ENCODE data around the gene XYLB.

Gene XYLB

DNA sequence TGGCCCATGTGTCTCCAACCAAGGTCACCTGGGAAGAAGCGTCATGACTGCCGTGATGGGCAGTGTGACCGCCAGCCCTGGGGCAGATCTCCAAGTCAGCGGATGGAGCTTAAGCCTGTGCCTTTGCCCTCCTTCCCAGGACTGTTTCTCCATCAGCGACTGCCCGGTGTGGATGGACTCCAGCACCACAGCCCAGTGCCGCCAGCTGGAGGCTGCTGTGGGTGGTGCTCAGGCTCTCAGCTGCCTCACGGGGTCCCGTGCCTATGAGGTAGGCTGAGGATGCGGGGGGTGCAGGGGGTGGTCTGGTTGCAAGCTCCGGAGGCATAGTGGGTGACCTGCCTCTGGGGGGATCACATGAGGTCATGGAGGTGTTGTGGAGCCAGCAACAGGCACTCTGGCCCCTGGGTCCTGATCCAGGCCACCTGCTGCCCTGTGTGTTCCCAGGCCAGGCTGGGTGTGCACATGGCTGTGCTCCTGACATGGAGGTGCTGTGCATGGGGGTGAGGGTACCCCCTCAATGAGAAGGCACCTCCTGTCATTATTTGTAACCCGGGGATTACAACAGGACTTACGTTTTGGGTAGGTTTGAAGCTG lies 19.0 kb downstream of the XYLB start:
- no peak for DNase-seq

DNA sequence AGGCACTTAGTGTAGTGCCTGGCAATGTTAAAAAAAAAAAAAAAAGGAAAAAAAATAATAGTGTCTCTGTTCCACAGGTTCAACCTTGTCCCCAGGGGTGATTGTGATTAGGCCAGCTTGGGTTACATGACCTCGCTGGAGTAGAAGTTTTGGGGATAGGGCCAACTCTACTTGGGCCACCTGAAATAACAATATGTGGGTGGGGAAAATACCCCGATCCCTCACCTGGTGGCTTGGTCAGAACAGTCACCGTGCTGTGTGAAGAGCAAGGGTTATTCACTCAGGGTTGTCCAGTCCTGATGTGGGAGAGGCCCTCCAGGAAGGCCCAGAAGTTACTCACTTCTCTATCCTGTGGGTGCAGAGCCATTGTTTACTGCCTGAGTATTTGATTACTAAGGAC lies 19.5 kb downstream of the XYLB start:
- no peak for DNase-seq

DNA sequence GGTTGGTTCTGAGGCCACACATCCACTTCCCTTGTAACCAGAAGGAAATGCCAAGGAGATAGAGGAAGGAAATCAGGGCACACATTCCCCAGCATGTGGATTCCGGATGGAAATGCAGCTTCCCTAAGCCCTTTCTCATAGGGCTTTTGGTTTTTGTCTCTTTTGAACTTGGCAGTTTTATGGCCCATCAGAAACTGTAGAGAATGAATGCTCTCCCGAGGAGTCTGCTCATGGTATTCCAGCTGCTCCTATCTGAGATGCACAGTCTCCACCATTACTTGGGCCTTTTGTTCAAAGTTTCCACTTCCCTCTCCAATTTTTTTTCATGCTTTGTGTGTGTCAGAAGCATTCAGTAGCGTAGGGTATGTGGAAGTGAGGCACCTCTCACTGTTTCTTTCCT lies 21.2 kb downstream of the XYLB start:
- no peak for DNase-seq

DNA sequence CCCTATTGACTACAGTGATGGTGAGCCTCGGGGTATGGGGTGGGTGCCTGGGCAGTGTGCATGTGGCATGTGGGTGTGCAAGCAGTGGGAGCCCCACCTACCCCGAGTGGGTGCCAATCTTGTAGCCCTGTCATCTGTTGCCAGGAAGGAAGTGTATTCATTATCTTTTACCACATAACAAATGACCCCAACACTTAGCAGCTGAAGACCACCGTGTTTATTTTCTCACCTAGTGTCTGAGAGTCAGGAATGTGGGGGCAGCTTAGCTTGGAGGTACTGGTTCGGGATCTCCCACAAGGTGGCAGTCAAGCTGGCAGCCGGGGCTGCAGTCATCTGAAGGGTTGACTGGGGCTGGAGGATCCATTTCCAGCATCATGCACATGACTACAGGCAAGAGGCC lies 21.7 kb downstream of the XYLB start:
- DNase-seq: peak; percentile 7

DNA sequence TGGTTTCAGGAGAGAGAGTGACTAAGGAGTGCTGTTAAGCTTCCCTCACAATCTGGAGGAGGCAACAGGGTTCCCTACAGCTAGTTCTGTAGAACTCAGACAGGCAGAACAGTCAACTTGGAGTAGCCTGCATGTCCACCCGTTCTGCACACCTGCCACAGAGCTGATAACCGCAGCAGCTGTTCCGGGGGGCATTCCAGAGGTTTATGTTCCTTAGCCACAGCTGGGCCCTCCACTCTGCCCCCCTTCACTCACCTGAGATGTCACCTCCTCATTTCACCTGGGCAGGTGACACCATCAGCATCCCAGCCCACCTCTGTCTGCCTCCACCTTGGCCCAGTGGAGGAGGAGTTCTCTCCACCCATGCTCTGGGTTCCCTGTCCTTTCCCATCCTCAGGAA lies 22.6 kb downstream of the XYLB start:
- DNase-seq: no peak

DNA sequence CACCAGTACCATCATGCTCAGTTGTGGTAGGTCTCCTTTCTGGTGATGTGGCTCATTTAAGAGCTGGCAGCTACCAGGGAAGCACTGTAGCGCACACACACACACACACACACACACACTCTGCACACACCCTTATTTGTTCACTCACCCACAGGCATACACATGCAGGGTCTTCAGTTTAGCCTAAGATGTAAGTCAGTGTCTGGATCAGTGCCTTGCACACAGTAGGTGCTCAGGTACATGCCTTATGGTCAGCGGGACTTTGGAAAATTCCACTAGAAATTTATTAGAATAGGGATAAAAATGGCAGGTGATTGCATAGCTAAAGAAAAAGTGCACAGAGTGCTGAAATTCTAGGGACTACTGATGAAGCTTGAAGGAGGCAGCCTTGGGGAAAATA lies 23.6 kb downstream of the XYLB start:
- no peak for DNase-seq

DNA sequence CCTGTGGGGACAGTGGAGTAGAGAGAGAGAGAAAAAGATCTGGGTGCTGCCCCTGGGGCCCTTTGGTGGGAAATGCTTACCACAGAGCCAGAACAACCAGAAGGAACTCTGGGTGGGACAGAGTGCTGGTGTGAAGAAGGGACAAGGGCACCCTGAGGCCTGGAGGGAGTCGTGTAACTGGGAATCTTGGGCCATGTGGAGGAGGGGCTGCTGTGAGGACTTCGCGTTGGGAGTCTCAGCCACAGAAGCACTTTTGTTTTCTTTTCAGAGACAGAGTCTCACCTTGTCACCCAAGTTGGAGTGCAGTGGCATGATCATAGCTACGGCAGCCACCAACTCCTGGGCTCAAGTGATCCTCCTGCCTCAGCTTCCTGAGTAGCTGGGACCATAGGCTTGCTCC lies 24.3 kb downstream of the XYLB start:
- no peak for DNase-seq

DNA sequence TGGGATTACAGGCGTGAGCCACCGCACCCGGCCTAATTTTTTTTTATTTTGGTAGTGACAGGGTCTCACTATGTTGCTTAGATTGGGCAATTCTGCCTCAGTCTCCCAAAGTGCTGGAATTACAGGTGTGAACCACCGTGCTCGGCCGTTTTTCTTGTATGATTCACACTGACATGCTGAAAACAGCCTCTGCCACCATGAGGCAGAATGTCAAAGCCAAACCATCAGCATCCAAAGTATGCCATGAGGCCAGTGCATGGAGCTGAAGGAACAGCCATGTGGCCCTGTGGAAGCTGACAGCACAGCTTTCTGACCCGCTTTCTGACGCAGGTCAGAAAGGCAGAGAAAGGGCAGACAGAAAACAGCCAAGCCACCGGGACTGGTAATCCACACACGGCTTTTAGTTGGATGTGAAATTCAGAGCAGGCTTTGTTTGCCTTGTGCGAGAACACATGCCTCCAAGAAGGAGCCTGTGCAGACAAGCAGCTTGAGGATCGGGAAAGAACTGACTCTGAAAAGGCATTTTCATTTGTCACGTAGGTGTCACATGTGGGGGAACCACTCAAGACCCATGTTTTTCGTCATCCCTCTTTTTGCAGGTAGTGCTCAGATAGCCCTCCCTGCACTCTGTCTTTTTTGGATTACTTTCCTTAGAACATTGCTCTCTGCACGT lies 25.1 kb downstream of the XYLB start:
- DNase-seq: no peak

DNA sequence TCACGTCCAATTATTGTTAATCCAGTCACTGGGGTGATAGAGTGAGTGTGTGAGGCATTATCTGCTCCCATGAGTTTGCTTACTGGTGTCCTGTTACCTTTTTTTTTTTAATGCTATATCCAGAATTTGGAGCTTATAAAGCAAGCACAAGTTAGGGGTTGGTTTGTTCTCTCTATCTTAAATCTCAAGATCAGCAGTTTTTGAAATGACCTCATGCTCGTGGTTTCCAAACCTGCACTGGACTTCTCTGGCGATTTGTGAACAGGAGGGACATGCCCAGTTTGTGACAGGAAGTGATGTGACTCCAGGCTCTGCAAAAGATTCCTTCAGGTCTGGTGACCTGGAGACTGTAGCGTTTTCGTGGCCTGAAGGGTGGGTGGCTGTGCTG lies 25.6 kb downstream of the XYLB start:
- no peak for DNase-seq

DNA sequence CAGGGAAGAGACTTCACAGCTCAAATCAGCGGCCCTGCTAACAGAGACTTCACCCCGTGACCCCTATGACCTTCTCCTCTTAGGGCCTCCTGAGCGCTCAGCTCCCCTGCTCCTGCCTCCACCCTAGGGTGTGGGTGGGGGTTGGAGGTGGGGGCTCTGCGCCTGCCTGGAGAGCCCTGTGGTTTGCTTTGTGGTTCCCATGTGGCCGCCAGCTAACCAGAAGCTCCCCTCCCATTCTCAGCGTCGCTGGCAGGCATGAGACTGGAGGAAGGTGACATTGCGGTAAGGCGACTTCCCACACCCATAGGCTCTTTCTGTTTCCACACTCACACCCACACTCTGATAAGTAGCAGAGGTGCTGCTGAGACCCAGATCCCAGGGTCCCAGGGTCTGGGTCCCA lies 27.6 kb downstream of the XYLB start:
- no peak for DNase-seq

DNA sequence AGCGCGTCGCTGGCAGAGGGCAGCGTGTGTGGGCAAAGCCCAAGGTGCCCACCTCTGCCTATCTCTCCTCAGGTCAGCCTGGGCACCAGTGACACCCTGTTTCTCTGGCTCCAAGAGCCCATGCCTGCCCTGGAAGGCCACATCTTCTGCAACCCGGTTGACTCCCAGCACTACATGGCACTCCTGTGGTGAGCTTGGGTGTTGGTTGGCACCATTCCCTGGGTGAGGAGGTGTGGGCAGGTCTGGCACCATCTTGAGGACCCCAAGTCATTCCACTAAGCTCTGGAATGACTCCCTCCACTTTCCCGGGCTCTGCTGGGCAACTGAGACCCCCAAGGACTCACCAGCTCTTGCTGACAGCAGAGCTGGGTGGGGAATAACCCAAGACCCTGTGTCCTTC lies 28.5 kb downstream of the XYLB start:
- no peak for DNase-seq

DNA sequence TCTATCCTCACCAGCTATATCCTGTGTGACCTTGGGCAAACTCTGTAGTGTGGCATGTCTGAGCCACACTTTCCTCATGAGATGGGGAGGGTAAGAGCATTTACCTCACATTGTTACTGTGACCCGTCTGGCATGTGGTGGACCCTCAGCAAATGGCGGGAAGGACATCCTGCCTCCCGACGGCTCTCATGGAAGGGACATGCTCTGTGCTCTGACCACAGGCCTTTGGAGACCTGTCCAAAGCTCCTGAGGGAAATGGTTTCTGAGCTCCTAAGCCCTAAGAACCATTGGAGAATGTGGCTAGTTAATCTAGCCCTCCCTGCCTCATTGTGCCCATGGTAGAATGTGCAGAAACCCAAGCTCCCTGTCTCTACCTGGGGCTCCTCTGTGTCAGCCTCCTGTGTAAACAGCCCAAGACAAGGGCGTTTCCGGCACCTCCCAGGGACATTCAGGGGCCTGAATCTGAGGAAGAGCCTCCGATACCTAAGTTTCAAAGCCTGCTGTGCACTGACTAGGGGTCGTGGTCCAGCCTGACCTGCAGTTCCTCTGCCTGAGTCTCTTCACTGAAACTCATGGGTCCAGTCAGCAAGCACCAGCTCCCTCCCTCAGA lies 29.0 kb downstream of the XYLB start:
- DNase-seq: no peak

DNA sequence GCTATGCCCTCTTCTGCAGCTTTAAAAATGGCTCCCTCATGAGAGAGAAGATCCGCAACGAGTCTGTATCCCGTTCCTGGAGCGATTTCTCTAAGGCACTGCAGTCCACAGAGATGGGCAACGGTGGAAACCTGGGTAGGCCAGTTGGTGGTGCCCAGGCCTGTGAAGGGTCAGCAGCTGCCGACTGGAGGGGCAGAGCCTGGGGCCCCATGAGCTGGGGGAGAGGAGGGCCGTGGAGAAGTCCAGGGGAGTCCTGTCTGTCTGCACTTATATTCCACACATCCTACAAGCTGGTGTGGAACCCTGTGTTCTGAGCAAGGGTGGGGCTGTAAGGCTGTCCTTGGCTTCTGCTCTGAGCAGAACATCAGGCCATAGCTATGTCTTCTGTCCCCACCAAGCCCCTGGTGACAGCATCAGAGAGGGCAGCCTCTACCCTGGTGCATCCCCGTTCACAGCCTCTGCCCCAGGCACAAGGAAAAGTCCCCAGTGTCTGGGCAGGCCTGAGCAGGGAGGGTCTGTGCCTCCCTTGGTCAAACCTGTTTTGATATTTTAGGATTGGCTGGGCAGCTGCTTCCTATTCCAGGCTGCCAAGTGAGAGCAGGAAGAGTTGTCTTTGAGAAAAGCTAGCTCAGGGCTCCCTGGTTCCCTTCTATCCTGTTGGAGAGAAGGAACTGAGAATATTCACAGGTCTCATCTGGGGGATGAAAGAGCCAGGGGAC lies 29.7 kb downstream of the XYLB start:
- DNase-seq: no peak

DNA sequence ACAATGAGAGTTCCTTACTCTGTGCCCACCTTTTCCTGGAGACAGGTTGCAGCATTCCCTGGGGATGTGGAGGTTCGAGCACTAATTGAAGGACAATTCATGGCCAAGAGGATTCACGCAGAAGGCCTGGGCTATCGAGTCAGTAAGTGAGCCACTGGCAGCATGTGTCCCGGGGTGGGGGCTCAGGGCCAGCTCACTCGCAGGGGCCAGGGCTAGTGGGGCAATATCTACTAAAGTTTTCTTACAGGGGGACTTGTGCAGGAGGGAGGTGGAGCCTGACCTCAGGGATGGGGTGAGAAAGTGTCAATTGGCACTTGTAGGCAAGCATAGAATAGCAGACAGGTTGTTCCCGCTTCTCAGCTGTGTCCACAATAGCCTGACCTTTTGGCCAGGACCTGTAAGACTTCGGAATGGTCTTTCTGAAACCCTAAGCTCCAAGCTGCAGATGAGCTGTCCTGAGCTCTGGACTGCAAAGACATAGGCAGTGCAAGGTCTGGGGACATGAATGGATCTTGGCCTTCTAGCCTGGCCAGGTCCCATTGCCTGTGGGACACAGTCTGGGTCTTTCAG lies 32.7 kb downstream of the XYLB start:
- DNase-seq: no peak

DNA sequence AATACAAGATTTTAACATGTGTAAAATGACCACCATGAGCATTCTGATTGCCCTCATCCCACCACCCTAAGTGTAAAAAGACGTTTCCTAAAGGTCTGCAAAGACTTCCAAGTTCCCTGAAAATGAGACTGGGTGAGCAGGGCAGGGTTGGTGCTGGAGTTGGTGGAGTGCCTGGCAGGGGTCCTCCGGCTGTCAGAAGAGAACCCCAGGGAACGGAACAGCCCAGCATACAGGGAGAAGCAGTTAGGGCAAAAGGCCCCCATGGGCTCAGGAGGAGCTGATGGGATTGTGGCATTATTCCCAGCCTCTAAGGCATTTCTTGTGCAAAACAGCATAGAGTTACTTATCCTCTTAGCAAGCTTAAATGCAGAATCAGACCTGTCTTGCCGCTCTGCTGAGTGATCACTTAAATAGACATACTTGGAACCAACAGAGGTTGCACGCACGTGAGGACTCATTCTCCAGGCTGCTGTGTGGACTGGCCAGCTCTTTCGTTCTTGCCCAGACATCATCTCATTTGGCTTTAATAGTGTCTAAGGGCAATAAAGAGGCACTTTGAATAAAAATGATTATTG lies 36.0 kb downstream of the XYLB start:
- peak; percentile 78 for DNase-seq

DNA sequence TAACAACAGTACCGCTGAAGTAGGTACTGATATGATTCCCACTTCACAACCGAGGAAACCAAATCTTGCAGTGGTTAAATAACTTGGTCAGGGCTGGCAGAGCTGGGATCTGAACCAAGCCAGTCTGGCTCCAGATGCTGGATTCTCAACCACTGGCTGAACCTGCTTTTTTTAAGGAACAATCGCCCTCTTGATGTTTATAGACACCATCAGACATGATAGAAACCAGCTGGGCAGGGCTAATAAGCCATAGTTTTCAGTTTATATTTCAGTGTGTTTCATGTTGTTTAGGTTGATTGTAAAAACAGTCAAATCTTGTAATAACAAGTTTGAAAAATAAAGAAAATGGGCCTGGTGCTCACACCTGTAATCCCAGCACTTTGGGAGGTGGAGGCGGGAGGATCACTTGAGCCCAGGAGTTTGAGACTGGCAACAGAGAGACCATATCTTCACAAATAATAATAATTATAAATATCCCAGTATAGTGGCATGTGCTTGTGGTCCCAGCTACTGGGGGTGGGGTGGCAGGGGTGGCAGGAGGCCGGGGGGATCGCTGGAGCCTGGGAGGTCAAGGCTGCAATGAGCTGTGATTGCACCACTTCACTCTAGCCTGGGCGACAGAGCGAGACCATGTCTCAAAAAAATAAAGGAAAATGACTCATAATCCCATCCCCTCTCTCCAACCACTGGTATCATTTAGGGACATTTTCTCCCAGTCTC lies 36.7 kb downstream of the XYLB start:
- no peak for DNase-seq

DNA sequence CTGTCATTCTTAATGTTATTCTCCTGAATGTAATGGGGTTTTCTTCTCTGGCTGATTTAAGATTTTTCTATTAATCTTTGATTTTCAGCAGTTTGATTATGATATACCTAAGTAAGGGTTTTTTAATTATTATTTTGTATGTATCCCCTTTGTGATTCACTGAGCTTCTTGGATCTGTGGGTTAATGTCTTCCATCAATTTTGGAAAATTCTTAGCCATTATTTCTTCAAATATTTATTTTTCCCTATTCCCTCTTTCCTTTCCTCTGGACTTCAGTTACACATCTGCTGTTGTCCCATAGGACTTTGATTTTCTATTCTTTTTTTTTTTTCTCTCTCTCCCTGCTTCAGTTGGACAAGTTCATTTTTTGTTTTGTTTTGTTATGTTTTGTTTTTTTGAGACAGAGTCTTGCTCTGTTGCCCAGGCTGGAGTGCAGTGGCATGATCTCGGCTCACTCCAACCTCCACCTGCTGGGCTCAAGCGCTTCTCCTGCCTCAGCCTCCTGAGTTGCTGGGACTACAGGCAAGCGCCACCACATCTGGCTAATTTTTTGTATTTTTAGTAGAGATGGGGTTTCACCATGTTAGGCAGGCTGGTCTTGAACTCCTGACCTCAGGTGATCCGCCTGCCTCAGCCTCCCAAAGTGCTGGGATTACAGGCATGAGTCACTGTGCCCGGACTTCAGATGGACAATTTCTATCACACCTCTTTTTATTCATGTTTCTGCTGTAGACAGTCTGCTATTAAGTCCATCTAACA lies 40.6 kb downstream of the XYLB start:
- no peak for DNase-seq

DNA sequence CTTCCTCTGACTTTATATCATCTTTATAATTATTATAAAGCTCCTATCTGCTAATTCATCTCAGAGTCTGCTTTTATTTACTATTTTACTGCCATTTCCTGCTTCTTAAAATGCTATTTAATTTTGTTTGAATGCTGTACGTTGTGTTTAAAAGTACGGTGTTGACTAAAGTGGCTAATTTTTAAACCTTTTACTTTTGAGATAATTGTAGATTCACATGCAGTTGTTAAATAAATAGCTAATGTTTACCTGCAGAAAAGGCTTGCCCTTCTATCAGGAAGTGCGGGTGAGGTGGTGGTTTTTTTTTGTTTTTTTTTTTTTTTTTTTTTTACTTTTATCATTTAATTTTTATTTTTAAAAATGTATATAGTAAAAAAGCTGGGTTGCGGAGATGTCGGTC lies 41.3 kb downstream of the XYLB start:
- DNase-seq: no peak

DNA sequence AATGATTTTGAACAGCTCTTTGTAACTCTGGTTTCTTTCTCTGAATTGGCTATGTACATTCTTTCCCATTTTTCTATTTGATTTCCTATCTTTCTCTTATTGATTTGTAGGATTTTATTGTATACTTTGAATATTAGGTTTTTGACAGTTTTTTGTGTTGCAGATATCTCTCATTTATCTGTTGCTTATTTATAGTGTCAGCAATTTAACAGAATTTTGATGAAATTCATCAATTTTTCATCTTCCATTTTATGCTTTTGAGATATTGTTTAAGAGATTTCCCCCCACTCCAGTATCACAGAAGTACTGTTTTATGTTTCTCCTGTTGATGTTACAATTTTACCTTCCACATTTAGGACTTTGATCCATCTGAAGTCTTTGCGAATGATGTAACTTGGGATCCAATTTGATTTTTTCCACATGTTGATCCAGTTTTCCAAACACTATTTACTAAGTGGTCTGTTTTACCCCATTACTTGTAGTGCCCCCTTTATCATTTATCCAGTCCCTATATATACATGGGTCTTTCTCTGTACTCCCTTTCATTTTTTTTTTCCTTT lies 46.1 kb downstream of the XYLB start:
- DNase-seq: no peak

DNA sequence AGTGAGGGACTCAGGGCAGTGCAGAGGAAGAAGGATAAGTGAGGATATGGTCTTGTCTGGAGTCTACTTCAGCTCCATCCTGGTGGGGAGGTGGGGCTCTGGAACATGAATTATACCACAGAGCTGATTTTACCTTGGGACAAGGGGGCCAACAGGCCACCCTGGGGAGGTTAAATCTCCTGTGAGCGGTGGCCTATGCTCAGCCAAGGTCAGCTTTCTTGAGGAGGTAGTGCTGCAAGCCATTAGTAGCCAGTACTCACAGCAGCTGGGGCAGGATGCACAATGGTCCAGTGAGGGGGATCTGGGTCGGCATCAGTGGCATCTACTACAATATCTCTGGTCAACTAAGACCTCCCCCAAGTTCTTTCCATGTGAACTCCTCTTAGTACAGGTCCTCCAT lies 49.7 kb downstream of the XYLB start:
- DNase-seq: no peak

DNA sequence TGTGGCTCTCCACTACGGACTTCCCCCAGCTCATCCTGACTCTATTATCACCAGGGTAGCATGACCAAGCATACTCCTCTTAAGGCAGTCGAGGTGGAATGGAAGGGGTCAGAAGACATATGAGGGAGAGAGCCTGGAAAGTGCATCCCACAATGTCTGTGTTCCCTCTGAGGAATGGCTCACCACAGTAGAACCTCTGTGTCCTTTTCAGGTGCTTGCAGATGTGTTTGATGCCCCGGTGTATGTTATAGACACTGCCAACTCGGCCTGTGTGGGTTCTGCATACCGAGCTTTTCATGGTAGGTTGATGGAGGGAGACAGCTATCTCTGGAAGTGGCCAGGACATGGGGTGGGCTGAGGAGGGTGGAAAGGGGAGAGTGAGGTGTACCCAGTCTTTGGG lies 50.3 kb downstream of the XYLB start:
- no peak for DNase-seq

DNA sequence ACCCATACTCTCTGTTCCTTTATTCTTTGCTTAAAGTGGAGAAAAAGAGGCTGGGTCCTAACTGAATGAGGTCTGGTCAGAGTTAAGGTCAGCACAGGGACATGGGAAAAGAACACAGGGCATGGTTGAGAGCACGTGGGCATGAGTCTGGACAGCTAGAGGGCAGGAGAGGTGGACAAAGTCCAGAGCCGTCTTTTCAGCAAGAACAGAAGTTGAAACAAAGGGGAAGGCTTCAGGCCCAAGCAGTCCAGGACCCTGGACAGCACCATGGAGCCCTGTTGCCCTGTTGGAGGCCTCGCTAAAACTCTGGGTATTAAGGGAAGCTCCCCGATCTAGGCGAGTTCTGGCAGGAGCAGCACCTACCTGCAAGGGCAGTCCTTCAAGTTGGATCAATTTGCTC lies 50.7 kb downstream of the XYLB start:
- no peak for DNase-seq
